Heart left ventricle (tissue), 16 donors: Measurements from ENCODE around the gene ANG. TPM values are rescaled to one million over a fixed set of nuclear protein-coding genes. Genes with fewer than 3 reads are reported as not detected.
A peak's percentile ranks its signal among the peaks of the same experiment; 100 is the strongest.
"Not testable (repeated sequence)": the region's sequence is repeated elsewhere in the genome, so short reads cannot be mapped to it uniquely, and the experiment has no call there.

Experiments used
- ATAC-seq, 4 donors: fragments of 200-7000 bp; cut with Tn5 transposase; one replicate each; pipeline ENCODE4 v1.9.1; 2020 to 2022; ENCODE audit warnings: moderate library complexity in 4 of 4, mild to moderate bottlenecking in 3 of 4, moderate number of reproducible peaks in 1 of 4
- DNase-seq, 5 donors: peaks; one replicate each; pipeline ENCODE4 v3.0.0-alpha.2; 2020
- H3K27ac ChIP-seq, 12 donors: fragments of 200-600 bp; sonication (generic) in 4 of 12; one replicate each; pipeline versions ENCODE4 v1.5.0 to v1.8.0; 2016 to 2022; ENCODE audit warnings: mild to moderate bottlenecking in 2 of 12
- H3K27me3 ChIP-seq, 9 donors: fragments of 200-600 bp; sonication (generic) in 2 of 9; one replicate each; pipeline versions ENCODE4 v1.5.1 to v1.8.0; 2016 to 2022; ENCODE audit warnings: mild to moderate bottlenecking in 3 of 9
- H3K36me3 ChIP-seq, 9 donors: fragments of 200-600 bp; sonication (generic) in 2 of 9; one replicate each; pipeline versions ENCODE4 v1.5.0 to v1.8.0; 2018 to 2022; ENCODE audit warnings: mild to moderate bottlenecking in 2 of 9
- H3K4me1 ChIP-seq, 12 donors: fragments of 200-600 bp; sonication (generic) in 4 of 12; one replicate each; pipeline versions ENCODE4 v1.5.0 to v1.8.0; 2016 to 2022; ENCODE audit warnings: mild to moderate bottlenecking in 3 of 12
- H3K4me3 ChIP-seq, 12 donors: fragments of 200-600 bp; sonication (generic) in 4 of 12; one replicate each; pipeline versions ENCODE4 v1.5.0 to v1.8.0; 2017 to 2022; ENCODE audit warnings: mild to moderate bottlenecking in 9 of 12, moderate library complexity in 4 of 12
- H3K9me3 ChIP-seq, 12 donors: fragments of 200-600 bp; sonication (generic) in 4 of 12; one replicate each; pipeline versions ENCODE4 v1.5.0 to v1.8.0; 2016 to 2022; ENCODE audit warnings: mild to moderate bottlenecking in 1 of 12
- POLR2A ChIP-seq, 2 donors: fragments of 450-650 bp; IDR thresholded peaks; one replicate each; pipeline ENCODE4 v1.6.1; 2017; ENCODE audit warnings: antibody characterized with exemption in 2 of 2, mild to moderate bottlenecking in 2 of 2, moderate library complexity in 2 of 2
- WGBS, 4 donors: extraction: QIAGEN DNeasy Blood & Tissue Kit in 2 of 4; methylation state at CpG; one replicate each; pipeline versions ENCODE4 v1.1.5 to v1.1.7; 2013 to 2018; 5-methylcytosine and 5-hydroxymethylcytosine counted together
- intact Hi-C, 10 donors: fragments of 100-400 bp; cut with DNase I; formaldehyde crosslinking; loops; one replicate each; pipeline versions ENCODE4 v1.11.1 to v1.14.2; 2022
- polyA plus RNA-seq, 2 donors: library from polyadenylated mRNA; stranded (reverse); fragments of 200-250 nt; gene quantifications; one replicate each; pipeline ENCODE4 v1.2.3, GENCODE V29; 2013
- total RNA-seq, 9 donors: library from RNA; depleted of rRNA in 2 of 9; stranded (reverse); fragments of >200 nt in 2 of 9; fragmentation: NEBNext Ultra II Directional in 3 of 9; extraction: Animal tissue kit (Norgen Biotek cat#: 25700) in 3 of 9; gene quantifications; one replicate each; pipeline versions ENCODE4 v1.1.0 to v1.2.4, GENCODE V29; 2016 to 2023
- TF ChIP-seq, protein P1 (sequence below), 12 donors: fragments of 200-600 bp; sonication (generic) in 4 of 12; IDR thresholded peaks; one replicate each; pipeline versions ENCODE4 v1.5.0 to v1.8.0; 2018 to 2022; ENCODE audit warnings: antibody characterized with exemption in 12 of 12, mild to moderate bottlenecking in 5 of 12
- donor health status: ischemic (EF 13 %, LVEDD 7.1; RV severe dilation, severe dysfunction).
- donor health status: healthy with polysubstance abuse.
- donor health status: DM: no; HTN: yes; CAD: no.
- donor health status: DM: no; HTN: no; CAD: no.
- donor health status: ischemic (EF 25% LVEDD 6.9; RV normal size, moderate dysfunction).
- donor health status: ischemic (EF 25% LVEDD 5.7; RV mildly dilated, moderate dysfunction).
- donor health status: healthy.
- donor health status: DM: yes; HTN: yes; CAD: no.
- donor health status: ischemic (EF 35%, LVEDD 5.7; RV mildly dilated, moderate dysfunction).
- donor health status: nonischemic (EF 11% LVEDD 7.7; RV severe dilation, severe dysfunction).
- donor health status: DM: yes; HTN: yes; CAD: no.
- donor health status: PGD.
- donor health status: ischemic (EF 29% LVEDD 5.4; RV normal size, mild dysfunction).
- donor health status: nonischemic (EF 23%, LVEDD 6.1; RV moderate dilation, normal function).

ANG gene
- total and polyA plus RNA-seq, 11 donors = 2.1 to 9.3 (median 4.0) TPM

DNA sequence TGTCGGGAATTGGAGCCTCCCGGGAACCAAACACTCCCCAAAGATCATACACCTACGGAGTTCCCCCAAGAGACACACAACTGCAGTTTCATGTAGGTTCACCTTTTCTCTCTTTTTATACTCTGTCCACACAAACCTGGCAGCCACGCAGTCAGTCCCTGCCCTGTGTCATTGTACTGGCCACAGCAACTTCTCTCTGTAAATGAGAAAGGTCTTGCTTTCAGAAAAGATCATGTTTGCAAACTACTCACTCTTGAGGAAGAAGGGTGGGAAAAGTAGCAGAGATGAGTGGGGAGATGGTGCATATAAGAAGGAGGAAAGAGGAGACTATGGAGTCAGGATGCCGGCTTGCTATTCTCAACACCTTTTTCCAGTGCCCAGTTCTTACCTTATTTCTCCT is 10.4 kb downstream of the ANG start:
- Histone ChIP-seq H3K4me3 (no peak overlapping the region), H3K27ac (no peak overlapping the region), H3K9me3 (no peaks in the 10 kb centered on the region), H3K36me3 (peaks cover 0 to 41% (median under 1%) of the 10 kb centered on the region in 9 donors), H3K4me1 (peaks cover 0 to 9% (median 0%) of the 10 kb centered on the region in 12 donors), H3K27me3 (no peaks in the 10 kb centered on the region)
- intact Hi-C loops = loop anchor here (2.0 to 10.0 kb wide), 11 partner anchors 58 to 406 kb away; partner anchors contain the start of genes RNASE1 (in 1 of the 10), RNASE7 (in 1 of the 10) and TMEM253 (in 1 of the 10)
- no peak for TF ChIP-seq POLR2A (IDR thresholded peaks at IDR 0.05)
- TF ChIP-seq, protein P1, sequence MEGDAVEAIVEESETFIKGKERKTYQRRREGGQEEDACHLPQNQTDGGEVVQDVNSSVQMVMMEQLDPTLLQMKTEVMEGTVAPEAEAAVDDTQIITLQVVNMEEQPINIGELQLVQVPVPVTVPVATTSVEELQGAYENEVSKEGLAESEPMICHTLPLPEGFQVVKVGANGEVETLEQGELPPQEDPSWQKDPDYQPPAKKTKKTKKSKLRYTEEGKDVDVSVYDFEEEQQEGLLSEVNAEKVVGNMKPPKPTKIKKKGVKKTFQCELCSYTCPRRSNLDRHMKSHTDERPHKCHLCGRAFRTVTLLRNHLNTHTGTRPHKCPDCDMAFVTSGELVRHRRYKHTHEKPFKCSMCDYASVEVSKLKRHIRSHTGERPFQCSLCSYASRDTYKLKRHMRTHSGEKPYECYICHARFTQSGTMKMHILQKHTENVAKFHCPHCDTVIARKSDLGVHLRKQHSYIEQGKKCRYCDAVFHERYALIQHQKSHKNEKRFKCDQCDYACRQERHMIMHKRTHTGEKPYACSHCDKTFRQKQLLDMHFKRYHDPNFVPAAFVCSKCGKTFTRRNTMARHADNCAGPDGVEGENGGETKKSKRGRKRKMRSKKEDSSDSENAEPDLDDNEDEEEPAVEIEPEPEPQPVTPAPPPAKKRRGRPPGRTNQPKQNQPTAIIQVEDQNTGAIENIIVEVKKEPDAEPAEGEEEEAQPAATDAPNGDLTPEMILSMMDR (IDR thresholded peaks at IDR 0.05) = no peak
- ATAC-seq (no peak), DNase-seq (no peak)
- 85 to 95% (median 90%) methylated on average over 5 of the region's 5 CpGs for WGBS, 4 donors

DNA sequence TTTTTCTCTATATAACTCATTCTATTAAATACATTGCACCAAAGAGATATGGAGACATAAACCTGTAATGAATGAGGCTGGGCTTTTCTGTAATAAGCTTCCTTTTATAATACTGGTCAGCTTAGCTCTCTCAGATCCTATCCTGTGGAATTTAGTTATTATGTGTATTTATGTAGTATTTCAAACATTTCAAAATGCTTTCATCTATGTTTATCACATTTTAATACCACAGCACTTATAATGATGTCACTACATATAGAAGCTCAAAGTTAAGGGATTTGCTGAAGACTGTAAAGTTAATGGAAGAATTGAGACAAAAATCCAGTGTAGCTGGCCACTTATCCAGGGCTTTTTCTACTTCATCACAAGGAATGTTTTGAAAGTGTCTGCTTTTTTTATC is 11.4 kb downstream of the ANG start:
- H3K9me3 ChIP-seq = no peaks in the 10 kb centered on the region
- peaks cover 0 to 9% (median 0%) of the 10 kb centered on the region in 12 donors for H3K4me1 ChIP-seq
- no peaks in the 10 kb centered on the region for H3K27me3 ChIP-seq
- TF ChIP-seq POLR2A (IDR thresholded peaks at IDR 0.05) = no peak
- TF ChIP-seq, protein P1 (IDR thresholded peaks at IDR 0.05) = no peak
- no peak overlapping the region for H3K4me3 ChIP-seq
- H3K36me3 ChIP-seq = peaks cover 0 to 34% (median 0%) of the 10 kb centered on the region in 9 donors
- no peak for ATAC-seq
- H3K27ac ChIP-seq = no peak overlapping the region
- DNase-seq = no peak
- intact Hi-C loops = loop anchor here (2.0 to 10.0 kb wide), 11 partner anchors 57 to 405 kb away; partner anchors contain the start of genes RNASE1 (in 1 of the 10), RNASE7 (in 1 of the 10) and TMEM253 (in 1 of the 10)

DNA sequence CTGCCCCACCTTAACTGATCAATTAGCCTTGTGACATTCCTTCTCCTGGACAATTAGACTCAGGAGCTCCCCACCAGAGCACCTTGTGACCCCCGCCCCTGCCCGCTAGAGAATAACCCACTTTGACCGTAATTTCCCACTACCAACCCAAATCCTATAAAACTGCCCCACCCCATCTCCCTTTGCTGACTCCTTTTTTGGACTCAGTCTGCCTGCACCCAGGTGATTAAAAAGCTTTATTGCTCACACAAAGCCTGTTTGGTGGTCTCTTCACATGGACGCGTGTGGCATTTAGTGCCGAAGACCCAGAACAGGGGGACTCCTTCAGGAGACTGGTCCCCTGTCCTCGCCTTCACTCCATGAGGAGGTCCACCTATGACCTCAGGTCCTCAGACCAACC is 12.4 kb downstream of the ANG start:
- H3K27me3 ChIP-seq, H3K27ac ChIP-seq, DNase-seq, H3K9me3 ChIP-seq, H3K4me1 ChIP-seq, H3K4me3 ChIP-seq, ATAC-seq: not testable (repeated sequence)
- intact Hi-C loops = loop anchor here in 3 of 10 donors (5.0 to 10.0 kb wide), 3 partner anchors 171 to 274 kb away; no protein-coding TSS in a partner anchor
- peaks cover 0 to 24% (median 0%) of the 10 kb centered on the region in 9 donors for H3K36me3 ChIP-seq
- 92 to 99% (median 97%) methylated on average over 7 of the region's 7 CpGs for WGBS, 4 donors

GRCh38 chr14:20706657-20707355 is 18.2 kb downstream of the ANG start:
- TF ChIP-seq, protein P1 (IDR thresholded peaks at IDR 0.05) = no peak
- TF ChIP-seq POLR2A (IDR thresholded peaks at IDR 0.05) = no peak
- no peak overlapping the region for H3K4me3 ChIP-seq
- H3K36me3 ChIP-seq = no peaks in the 10 kb centered on the region
- peak overlapping the region in 6 of 12 donors; percentile 1 to 71 (median 24) for H3K27ac ChIP-seq
- no peaks in the 10 kb centered on the region for H3K27me3 ChIP-seq
- DNase-seq (no peak), ATAC-seq (no peak)
- H3K4me1 ChIP-seq = peaks cover 0 to 15% (median 2%) of the 10 kb centered on the region in 12 donors
- 37 to 54% (median 43%) methylated on average over 4 of the region's 4 CpGs for WGBS, 4 donors
- no peaks in the 10 kb centered on the region for H3K9me3 ChIP-seq
- intact Hi-C loops = loop anchor here in 3 of 10 donors (5.0 to 10.0 kb wide), 3 partner anchors 50 to 268 kb away; no protein-coding TSS in a partner anchor
